Hair follicle dermal papilla cell (primary cell): ENCODE results near the gene NELFCD. TPM values are rescaled to one million over a fixed set of nuclear protein-coding genes. Genes with fewer than 3 reads are reported as not detected.

Source experiments
- total RNA-seq: library from RNA; depleted of rRNA; stranded (reverse); fragments of >200 nt; gene quantifications from 2 replicates; pipeline ENCODE4 v1.2.3, GENCODE V29; 2012

NELFCD gene, protein sequence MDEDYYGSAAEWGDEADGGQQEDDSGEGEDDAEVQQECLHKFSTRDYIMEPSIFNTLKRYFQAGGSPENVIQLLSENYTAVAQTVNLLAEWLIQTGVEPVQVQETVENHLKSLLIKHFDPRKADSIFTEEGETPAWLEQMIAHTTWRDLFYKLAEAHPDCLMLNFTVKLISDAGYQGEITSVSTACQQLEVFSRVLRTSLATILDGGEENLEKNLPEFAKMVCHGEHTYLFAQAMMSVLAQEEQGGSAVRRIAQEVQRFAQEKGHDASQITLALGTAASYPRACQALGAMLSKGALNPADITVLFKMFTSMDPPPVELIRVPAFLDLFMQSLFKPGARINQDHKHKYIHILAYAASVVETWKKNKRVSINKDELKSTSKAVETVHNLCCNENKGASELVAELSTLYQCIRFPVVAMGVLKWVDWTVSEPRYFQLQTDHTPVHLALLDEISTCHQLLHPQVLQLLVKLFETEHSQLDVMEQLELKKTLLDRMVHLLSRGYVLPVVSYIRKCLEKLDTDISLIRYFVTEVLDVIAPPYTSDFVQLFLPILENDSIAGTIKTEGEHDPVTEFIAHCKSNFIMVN
- total RNA-seq = 66.8 and 70.9 TPM in 2 replicates

DNA sequence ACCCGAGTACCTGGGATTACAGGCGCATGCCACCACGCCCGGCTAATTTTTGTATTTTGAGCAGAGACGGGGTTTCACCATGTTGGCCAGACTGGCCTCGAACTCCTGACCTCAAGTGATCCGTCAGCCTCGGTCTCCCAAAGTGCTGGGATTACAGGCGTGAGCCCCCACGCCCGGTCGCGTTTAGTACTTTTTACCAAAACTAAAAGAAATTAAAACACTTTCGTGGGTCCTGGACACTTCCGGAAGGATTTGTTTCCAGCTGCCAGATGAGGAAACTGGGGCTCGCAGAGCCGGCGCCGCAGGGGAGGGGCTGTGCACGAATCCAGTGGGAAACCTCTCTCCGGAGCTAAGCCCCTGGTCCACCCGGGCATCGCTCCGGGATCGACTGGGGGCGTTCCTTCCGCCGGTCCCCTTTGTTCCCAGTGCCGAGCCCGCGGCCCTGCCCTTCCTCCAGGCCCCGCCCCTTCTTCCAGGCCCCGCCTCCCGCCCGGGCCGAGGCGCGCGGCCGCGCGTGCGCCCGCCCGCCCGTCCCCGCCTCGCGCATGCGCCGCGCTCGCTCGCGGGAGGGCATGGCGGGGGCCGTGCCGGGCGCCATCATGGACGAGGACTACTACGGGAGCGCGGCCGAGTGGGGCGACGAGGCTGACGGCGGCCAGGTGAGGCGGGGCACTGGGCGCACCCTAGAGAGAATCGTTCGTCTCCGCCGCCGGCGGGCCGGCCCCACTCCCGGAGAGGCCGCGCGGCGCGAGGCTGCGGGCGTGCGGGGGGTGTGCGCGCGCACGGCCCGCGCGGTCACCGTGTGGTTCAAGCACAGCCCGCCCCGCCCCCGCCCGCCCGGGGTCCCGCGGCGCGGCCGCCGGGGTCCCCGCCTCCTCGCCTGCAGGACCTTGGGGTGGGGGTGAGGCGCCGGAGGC is at the start of gene NELFCD:
NELFCD (plus strand) TSS at position 546 of the 917 bp plus-strand sequence; CDS start at position 600, 54 bp downstream.

DNA sequence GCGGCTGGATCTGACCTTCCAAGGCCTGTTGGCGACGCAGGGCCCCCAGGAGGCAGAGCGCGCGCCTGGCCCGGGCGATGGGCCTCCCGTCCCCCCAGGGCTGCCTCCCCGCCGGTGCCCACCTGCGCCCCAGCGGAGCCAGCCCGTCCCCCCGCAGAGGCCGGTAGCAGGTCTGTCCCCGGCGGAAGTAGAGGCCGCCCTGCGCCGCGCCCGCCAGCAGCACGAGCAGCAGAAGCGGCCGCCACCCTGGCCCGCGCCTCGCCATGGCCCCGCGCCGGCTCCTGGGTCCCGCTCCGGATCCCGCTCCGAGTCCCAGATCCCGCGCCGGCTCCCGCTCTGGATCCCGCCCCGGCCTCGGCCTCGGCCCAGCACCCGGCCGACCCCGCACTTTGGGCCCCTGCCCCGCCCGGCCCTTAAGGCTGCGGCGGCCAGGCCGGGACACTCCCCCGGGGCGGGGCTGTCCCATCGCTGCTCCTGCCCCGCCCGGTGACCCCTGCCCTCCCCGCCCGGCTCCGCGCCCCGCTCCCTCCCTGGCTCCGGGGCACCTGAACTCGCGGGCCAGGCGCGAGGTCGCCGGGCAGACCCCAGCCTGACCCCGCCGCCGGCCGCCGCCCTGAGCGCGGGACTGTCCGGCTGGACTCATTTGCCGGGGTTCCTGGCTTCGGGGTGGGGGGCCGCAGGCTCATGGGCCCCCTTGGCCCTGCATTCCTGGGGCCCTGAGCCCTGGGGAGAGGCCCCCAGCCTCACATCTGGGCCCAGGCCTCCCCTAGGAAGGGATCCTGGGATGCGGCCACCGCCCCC is 26.0 kb downstream of the NELFCD start, which contains the start of gene CTSZ:
CTSZ (minus strand) TSS at position 391 of the 801 bp plus-strand sequence; CDS start at position 265, 126 bp downstream.

DNA sequence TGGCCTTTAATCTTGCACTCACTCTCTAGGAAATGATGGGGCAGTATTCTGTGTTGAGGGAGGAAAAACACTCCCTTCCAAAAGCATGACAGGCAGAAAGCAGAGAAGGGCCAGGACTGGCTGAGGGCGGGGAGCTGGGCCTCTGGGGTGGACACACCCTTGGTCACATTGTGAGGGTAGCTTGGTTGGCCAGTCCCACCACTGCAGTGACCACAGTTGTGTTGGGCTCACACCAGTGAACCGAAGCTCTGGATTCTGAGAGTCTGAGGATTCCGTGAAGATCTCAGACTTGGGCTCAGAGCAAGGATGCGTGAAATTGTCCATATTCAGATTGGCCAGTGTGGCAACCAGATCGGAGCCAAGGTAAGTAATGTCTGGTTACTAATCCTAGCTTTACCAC is 38.2 kb downstream of the NELFCD start, which contains the start of gene TUBB1:
TUBB1 (plus strand) TSS at position 213 of the 400 bp plus-strand sequence; CDS start at position 307, 94 bp downstream.

DNA sequence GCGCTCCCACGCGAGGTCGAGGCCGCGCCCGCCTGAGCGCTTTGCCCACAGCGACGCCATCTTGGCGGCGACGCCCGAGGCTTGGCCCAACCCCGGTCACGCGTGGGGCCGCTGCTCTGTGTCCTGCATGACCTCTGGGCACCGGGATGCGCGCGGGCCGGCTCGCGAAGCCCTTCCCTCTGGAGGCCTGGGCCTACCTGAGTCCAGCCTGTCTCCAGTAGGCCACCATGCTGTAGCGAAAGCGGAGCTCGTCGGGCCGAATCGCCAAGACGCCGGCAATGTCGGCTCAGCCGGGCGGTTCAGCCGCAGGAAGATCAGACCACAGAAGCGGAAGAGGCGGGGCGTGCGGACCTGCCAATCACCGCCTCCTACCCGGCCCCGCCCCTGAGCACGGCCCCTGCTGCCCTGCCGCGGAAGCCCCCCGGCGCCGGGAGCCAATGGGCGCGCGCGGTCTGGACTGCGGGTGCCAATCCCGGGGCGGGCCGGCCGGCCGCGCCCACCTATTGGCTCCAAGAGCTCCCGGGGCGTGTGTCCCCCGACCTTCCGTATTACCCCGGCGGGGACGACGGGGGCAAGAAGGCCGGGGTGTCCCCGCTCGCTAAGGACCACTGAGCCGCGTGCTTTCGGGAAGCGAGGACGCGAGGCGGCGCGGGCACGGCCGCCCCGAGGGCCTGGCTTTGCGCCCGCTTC is 51.1 kb downstream of the NELFCD start, which contains the start of gene ATP5F1E:
ATP5F1E (minus strand) TSS at position 313 of the 690 bp plus-strand sequence; CDS start at position 229, 84 bp downstream.

DNA sequence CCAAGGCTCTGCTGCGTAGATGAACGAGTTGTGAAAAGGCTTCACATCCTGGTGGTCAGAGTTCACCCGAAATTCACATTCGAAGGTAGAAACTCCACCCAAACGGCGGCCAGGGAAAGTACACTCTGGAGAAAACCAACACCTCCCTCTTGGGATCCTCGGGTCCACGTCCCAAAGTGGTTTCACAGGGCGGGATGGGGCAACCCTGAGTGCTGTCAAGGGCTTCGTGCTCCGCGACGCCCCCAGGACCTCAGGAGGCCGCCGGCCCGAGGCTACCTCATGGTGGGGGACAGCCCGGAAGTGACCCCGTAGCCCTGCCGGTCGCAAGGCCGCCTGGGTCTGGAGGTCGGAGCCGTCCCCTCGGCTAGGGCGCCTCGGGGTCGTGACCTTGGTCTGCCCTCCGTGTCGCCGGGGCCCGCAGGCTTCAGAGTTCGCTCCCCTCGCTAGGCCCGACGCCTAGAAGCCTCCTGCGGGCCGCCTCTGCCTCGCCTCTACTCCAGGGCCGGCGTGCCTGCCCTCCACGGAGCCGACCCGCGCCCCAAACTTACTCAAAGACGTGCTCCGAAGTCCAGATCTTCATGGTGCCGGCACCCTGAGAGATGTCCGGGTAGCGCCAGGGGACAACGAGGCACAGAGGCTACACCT is 61.2 kb downstream of the NELFCD start, which contains the start of gene PRELID3B:
PRELID3B (minus strand) TSS at position 636 of the 645 bp plus-strand sequence; CDS start at position 580, 56 bp downstream.

Other genes starting within 250 kb of the NELFCD start
- gene GNAS-AS1, start 130.4 kb upstream of the NELFCD start, total RNA-seq = 0.73 and 0.81 TPM in 2 replicates
- 617 and 716 TPM in 2 replicates for gene GNAS, start 128.5 kb upstream of the NELFCD start, total RNA-seq
- 118 and 137 TPM in 2 replicates for gene CTSZ, start 26.0 kb downstream of the NELFCD start, total RNA-seq
- under 0.01 TPM in 1 of 2 replicates, not detected in the other for gene TUBB1, start 38.2 kb downstream of the NELFCD start, total RNA-seq
- gene ATP5F1E, start 51.1 kb downstream of the NELFCD start, total RNA-seq = 13.7 and 15.3 TPM in 2 replicates
- 57.1 and 59.6 TPM in 2 replicates for gene PRELID3B, start 61.5 kb downstream of the NELFCD start, total RNA-seq
- gene ZNF831, start 182.6 kb downstream of the NELFCD start, total RNA-seq = not detected in 2 replicates